T-helper 1 cell (primary cell): ENCODE results near the gene HIGD1B.
A peak's percentile ranks its signal among the peaks of the same experiment; 100 is the strongest.

Experiments used
- DNase-seq, 5 donors: peaks; one replicate each; pipeline ENCODE4 v3.0.0-alpha.2; 2012 to 2020

HIGD1B gene

GRCh38 chr17:44840274-44840673, 7.4 kb upstream of the HIGD1B start:
- DNase-seq: no peak

GRCh38 chr17:44840936-44841335, 6.7 kb upstream of the HIGD1B start:
- no peak for DNase-seq

- DNase-seq: no peak
Measured at GRCh38 chr17:44842748-44843147, 4.9 kb upstream of the HIGD1B start.

- no peak for DNase-seq
Measured at GRCh38 chr17:44844390-44844830, 3.3 kb upstream of the HIGD1B start.

- no peak for DNase-seq
Measured at GRCh38 chr17:44846206-44846605, 1.5 kb upstream of the HIGD1B start.

GRCh38 chr17:44848257-44848795, 643 bp downstream of the HIGD1B start:
- DNase-seq: no peak

GRCh38 chr17:44848961-44849489, 1.3 kb downstream of the HIGD1B start:
- DNase-seq: no peak

- DNase-seq: no peak
Measured at GRCh38 chr17:44850025-44850424, 2.3 kb downstream of the HIGD1B start.

- DNase-seq: no peak
Measured at GRCh38 chr17:44850612-44851011, 2.9 kb downstream of the HIGD1B start.

GRCh38 chr17:44854192-44854591, 6.5 kb downstream of the HIGD1B start:
- DNase-seq: no peak

- no peak for DNase-seq
Measured at GRCh38 chr17:44859701-44860100, 12.0 kb downstream of the HIGD1B start.

- no peak for DNase-seq
Measured at GRCh38 chr17:44862278-44862914, 14.7 kb downstream of the HIGD1B start.

GRCh38 chr17:44863061-44863918, 15.6 kb downstream of the HIGD1B start:
- DNase-seq: no peak

- DNase-seq: no peak
Measured at GRCh38 chr17:44864831-44865230, 17.1 kb downstream of the HIGD1B start.

- DNase-seq: peak; percentile 31 to 73 (median 58)
Measured at GRCh38 chr17:44865231-44865660, 17.6 kb downstream of the HIGD1B start.

- DNase-seq: no peak
Measured at GRCh38 chr17:44865931-44866330, 18.2 kb downstream of the HIGD1B start.

GRCh38 chr17:44867841-44868240, 20.2 kb downstream of the HIGD1B start:
- DNase-seq: no peak

GRCh38 chr17:44871556-44871955, 23.9 kb downstream of the HIGD1B start:
- no peak for DNase-seq

GRCh38 chr17:44872131-44872768, 24.6 kb downstream of the HIGD1B start:
- DNase-seq: no peak

GRCh38 chr17:44875761-44876160, 28.1 kb downstream of the HIGD1B start:
- DNase-seq: no peak

- DNase-seq: no peak
Measured at GRCh38 chr17:44877121-44877520, 29.4 kb downstream of the HIGD1B start.

GRCh38 chr17:44878627-44879221, 31.0 kb downstream of the HIGD1B start:
- peak in 1 of 5 donors; percentile 10 for DNase-seq

- DNase-seq: no peak
Measured at GRCh38 chr17:44879376-44879775, 31.7 kb downstream of the HIGD1B start.
